Measurements from ENCODE around the gene TNFRSF21. TPM values are rescaled to one million over a fixed set of nuclear protein-coding genes. Genes with fewer than 3 reads are reported as not detected.

TNFRSF21 gene
- total and polyA plus RNA-seq, 9 of the 15 experiments (the other 6 are each of a cell fraction or from before 2014, with no cell fraction given) = 0.63 to 5.7 (median 2.2) TPM

- peak overlapping the region in 1 of 2 experiments; percentile 6; a peak in 1 of 4 replicates for H3K9ac ChIP-seq (ENCODE audit: insufficient read depth in 1 of 2, low read depth in 2 of 2, low read length in 2 of 2)
- FAIRE-seq = peak; percentile 69
- no peak overlapping the region for H3K4me3 ChIP-seq
- no peaks in the 10 kb centered on the region for H3K9me3 ChIP-seq (replicated peaks; ENCODE audit: control insufficient read depth, insufficient read depth, low read depth, low read length)
- ChIA-PET CTCF (ENCODE audit: low intra/inter-chr PET ratio) (no interaction called here), POLR2A (interaction anchor here (0.7 to 1.6 kb wide), 3 partner anchors 9 to 14 kb away, joined by 3 to 4 read pairs (median 3); no protein-coding TSS in a partner anchor)
- WGBS (ENCODE audit: insufficient coverage, low coverage, missing lambda C conversion rate) = 6% methylated on average over 2 of the region's 2 CpGs
- H2AFZ ChIP-seq (ENCODE audit: low read depth, low read length) = peak overlapping the region; percentile 41; the same call in 1 of the 2 replicates
- peak overlapping the region; percentile 41; the same call in 1 of the 2 replicates for H3K4me2 ChIP-seq (ENCODE audit: insufficient read depth, low read length)
- H4K20me1 ChIP-seq (replicated peaks; ENCODE audit: control insufficient read depth, insufficient read depth, low read length) = no peaks in the 10 kb centered on the region
- no peaks in the 10 kb centered on the region for H3K79me2 ChIP-seq (ENCODE audit: control insufficient read depth, insufficient read depth, low read length)
- no peaks in the 10 kb centered on the region; the same call in 2 of the 3 replicates for H3K36me3 ChIP-seq (ENCODE audit: control insufficient read depth, insufficient read depth, low read length)
- H3K27ac ChIP-seq (ENCODE audit: extremely low read depth, low read depth, low read length) = no peak overlapping the region
- H3K4me1 ChIP-seq (replicated peaks in 1 of 2; ENCODE audit: control insufficient read depth in 2 of 2, insufficient read depth in 2 of 2, low read length in 2 of 2) = peaks cover 4 to 28% of the 10 kb centered on the region in 2 experiments; a peak in 4 of 5 replicates
- peak in 2 of 4 experiments; percentile 42 to 43 for DNase-seq (ENCODE audit: extremely low read depth in 1 of 4, low spot score in 3 of 4)
- ATAC-seq = peak; percentile 20
- no peaks in the 10 kb centered on the region for H3K9me1 ChIP-seq (ENCODE audit: control insufficient read depth, insufficient read depth, low read length)
- no TSS peak for BruUV-seq (replicated peaks)
- no peaks in the 10 kb centered on the region for H3K27me3 ChIP-seq (ENCODE audit: control insufficient read depth in 2 of 2, insufficient read depth in 2 of 2, low read length in 2 of 2)
- in situ Hi-C loops (cut with MboI) (no loop called here), intact Hi-C loops (cut with micrococcal nuclease) (no loop called here)
- TF ChIP-seq TEAD1 (CRISPR knock-in tag; IDR thresholded peaks at IDR 0.05) = no peak
- TF ChIP-seq SMARCA4 (IDR thresholded peaks at IDR 0.05) = peak; percentile 26; the same call in 1 of the 2 replicates
- TF ChIP-seq MECOM (CRISPR knock-in tag; IDR thresholded peaks at IDR 0.05) = no peak
- TF ChIP-seq DACH1 (IDR thresholded peaks at IDR 0.05; ENCODE audit: partially characterized antibody) = peak; percentile 37
- TF ChIP-seq FOXK2 (conservative IDR thresholded peaks at IDR 0.05 in 1 of 2, IDR thresholded peaks at IDR 0.05 in 1 of 2; ENCODE audit: low read depth in 2 of 2) = 0 out of 4 replicates have a peak, but pooled peaks of 1 of the 2 experiments have one; percentile 24
- TF ChIP-seq CBFA2T2 (conservative IDR thresholded peaks at IDR 0.05) = peak; percentile 41
- no peak for TF ChIP-seq NR4A1 (CRISPR knock-in tag; IDR thresholded peaks at IDR 0.05)
- TF ChIP-seq NR4A1 (tag; IDR thresholded peaks at IDR 0.05) = peak; percentile 73; the same call in 1 of the 2 replicates
- TF ChIP-seq MYNN (IDR thresholded peaks at IDR 0.05) = peak; percentile 58; the same call in 1 of the 2 replicates
- TF ChIP-seq MYNN (CRISPR knock-in tag; IDR thresholded peaks at IDR 0.05) = no peak
- no peak for TF ChIP-seq ZBTB8A (IDR thresholded peaks at IDR 0.05; ENCODE audit: partially characterized antibody)
- TF ChIP-seq FOXJ3 (CRISPR knock-in tag; IDR thresholded peaks at IDR 0.05) = no peak
- no peak for TF ChIP-seq E2F8 (IDR thresholded peaks at IDR 0.05; ENCODE audit: low read depth, partially characterized antibody)
- no peak for TF ChIP-seq ARID2 (IDR thresholded peaks at IDR 0.05)
- TF ChIP-seq TEAD4 (IDR thresholded peaks at IDR 0.05; ENCODE audit: low read length) = 0 out of 2 replicates have a peak, but pooled peaks have one; percentile 8
- TF ChIP-seq TEAD4 (CRISPR knock-in tag; IDR thresholded peaks at IDR 0.05; ENCODE audit: borderline replicate concordance) = no peak
- TF ChIP-seq, protein P1, sequence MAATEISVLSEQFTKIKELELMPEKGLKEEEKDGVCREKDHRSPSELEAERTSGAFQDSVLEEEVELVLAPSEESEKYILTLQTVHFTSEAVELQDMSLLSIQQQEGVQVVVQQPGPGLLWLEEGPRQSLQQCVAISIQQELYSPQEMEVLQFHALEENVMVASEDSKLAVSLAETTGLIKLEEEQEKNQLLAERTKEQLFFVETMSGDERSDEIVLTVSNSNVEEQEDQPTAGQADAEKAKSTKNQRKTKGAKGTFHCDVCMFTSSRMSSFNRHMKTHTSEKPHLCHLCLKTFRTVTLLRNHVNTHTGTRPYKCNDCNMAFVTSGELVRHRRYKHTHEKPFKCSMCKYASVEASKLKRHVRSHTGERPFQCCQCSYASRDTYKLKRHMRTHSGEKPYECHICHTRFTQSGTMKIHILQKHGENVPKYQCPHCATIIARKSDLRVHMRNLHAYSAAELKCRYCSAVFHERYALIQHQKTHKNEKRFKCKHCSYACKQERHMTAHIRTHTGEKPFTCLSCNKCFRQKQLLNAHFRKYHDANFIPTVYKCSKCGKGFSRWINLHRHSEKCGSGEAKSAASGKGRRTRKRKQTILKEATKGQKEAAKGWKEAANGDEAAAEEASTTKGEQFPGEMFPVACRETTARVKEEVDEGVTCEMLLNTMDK (IDR thresholded peaks at IDR 0.05; ENCODE audit: borderline replicate concordance, insufficient read depth, low read depth, low read length, poor library complexity, severe bottlenecking) = no peak
- TF ChIP-seq ARID1B (IDR thresholded peaks at IDR 0.05) = peak; percentile 28; the same call in 1 of the 2 replicates
- TF ChIP-seq NR1H2 (CRISPR knock-in tag; IDR thresholded peaks at IDR 0.05) = peak; percentile 98
- TF ChIP-seq NFXL1 (CRISPR knock-in tag; IDR thresholded peaks at IDR 0.05) = no peak
Observed at GRCh38 chr6:47247227-47247797, 62.4 kb downstream of the TNFRSF21 start.
